Fibroblast of mammary gland (primary cell): ENCODE results near the gene EMC6.

Experiments
- DNase-seq: peaks from one replicate; pipeline ENCODE4 v3.0.0-alpha.2; 2010; ENCODE audit warnings: low read depth
- H3K4me3 ChIP-seq: 2 replicates; pipeline ENCODE4 v1.5.1; 2011; ENCODE audit warnings: low read depth, mild to moderate bottlenecking, low read length, moderate library complexity; ENCODE audit not compliant: control insufficient read depth
- TF ChIP-seq, protein P1 (sequence below): conservative IDR thresholded peaks from 2 replicates; pipeline ENCODE4 v1.5.1; 2011; ENCODE audit warnings: low read depth, low read length, inconsistent platforms; ENCODE audit not compliant: control insufficient read depth, insufficient read depth

The EMC6 gene

DNA sequence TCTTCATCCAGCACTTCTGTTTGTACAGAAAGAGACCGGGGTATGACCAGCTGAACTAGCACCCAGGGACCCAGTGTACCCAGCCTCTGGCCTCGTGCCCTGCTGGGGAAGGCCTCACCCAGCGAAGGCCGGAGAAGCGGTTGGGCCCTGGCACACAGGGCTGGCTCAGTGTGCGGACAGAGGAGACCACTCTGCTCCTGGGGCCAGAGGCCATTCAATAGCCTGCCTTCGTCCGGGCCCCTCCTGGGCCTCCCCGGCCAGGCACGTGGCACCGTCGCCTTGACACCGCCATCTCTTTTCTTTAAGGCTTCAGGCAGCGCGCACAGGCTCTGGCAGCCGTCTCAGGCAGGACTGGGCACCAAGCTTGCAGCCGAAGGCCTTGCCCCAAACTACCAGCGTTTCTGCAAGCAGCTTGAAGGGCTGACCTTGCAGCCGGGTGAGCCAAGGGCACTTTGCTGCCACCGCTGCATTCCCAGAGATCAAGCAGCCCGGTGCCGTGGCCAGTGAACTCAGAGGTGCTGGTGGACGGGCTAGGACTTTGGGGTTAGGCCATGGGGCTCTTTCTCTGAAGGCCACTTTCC, 8.2 kb upstream of the EMC6 start:
- DNase-seq, result no peak
- no peak overlapping the region for H3K4me3 ChIP-seq
- TF ChIP-seq, protein P1, sequence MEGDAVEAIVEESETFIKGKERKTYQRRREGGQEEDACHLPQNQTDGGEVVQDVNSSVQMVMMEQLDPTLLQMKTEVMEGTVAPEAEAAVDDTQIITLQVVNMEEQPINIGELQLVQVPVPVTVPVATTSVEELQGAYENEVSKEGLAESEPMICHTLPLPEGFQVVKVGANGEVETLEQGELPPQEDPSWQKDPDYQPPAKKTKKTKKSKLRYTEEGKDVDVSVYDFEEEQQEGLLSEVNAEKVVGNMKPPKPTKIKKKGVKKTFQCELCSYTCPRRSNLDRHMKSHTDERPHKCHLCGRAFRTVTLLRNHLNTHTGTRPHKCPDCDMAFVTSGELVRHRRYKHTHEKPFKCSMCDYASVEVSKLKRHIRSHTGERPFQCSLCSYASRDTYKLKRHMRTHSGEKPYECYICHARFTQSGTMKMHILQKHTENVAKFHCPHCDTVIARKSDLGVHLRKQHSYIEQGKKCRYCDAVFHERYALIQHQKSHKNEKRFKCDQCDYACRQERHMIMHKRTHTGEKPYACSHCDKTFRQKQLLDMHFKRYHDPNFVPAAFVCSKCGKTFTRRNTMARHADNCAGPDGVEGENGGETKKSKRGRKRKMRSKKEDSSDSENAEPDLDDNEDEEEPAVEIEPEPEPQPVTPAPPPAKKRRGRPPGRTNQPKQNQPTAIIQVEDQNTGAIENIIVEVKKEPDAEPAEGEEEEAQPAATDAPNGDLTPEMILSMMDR, result no peak

GRCh38 chr17:3663102-3664011, 5.3 kb upstream of the EMC6 start:
- H3K4me3 ChIP-seq, result no peak overlapping the region
- TF ChIP-seq, protein P1, result no peak
- DNase-seq, result no peak

DNA sequence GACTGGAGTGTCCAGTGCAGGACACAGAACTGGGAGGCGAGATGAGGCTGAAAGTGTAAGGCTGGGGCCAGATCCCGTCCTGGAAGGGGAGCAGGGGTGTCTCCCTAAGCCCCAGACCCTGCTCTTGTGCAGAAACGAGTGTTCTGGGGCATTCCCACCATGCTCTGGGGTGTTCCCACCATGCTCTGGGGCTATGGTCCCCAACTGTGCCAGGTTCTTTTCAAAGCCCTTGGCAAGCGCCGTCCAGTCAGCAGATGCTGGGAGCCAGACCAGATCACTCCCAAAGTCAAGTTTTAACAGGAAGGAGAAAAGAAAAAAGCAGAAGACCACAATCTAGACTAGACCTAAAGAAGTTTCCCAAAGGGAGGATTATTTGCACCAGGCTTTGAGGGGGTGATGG, 2.8 kb upstream of the EMC6 start:
- DNase-seq, result no peak
- TF ChIP-seq, protein P1, result no peak
- H3K4me3 ChIP-seq, result no peak overlapping the region

DNA sequence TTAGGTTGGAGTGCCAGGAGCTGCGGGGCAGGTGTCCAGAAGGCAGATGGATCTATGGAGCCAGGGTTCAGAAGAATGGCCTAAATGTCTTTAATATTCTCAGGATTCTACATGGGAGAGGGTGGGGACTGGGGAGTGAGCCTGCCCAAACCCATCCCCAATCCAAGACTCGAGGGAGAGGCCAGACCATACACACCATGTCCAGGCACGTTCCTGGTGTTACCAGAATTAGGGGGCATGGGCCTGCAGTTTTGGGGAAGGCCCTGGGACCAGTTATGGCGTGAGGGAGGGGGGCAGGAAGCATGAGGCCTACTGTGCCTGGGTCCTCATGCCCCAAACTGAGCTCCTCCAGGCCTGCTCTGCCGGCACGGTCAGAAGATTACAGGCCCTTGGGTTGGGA, 2.1 kb upstream of the EMC6 start:
- TF ChIP-seq, protein P1, result no peak
- H3K4me3 ChIP-seq, result no peak overlapping the region

GRCh38 chr17:3667366-3668278, 990 bp upstream of the EMC6 start:
- peak overlapping the region; percentile 94 for H3K4me3 ChIP-seq
- peak; percentile 83 for DNase-seq
- TF ChIP-seq, protein P1, result no peak

More for the DNA sequence above, 2.1 kb upstream of the EMC6 start:
- DNase-seq, result no peak

GRCh38 chr17:3669085-3669347, 404 bp downstream of the EMC6 start:
- peak overlapping the region; percentile 94 for H3K4me3 ChIP-seq
- DNase-seq, result no peak
- TF ChIP-seq, protein P1, result no peak
